ENCODE results near the gene RNU1-2. TPM values are rescaled to one million over a fixed set of nuclear protein-coding genes. Genes with fewer than 3 reads are reported as not detected.
"Not testable (repeated sequence)": the region's sequence is repeated elsewhere in the genome, so short reads cannot be mapped to it uniquely, and the experiment has no call there.

RNU1-2 gene
- total RNA-seq, 1 donor = not detected

- DNase-seq (ENCODE audit: low read depth) = no peak
- TF ChIP-seq CTCF (IDR thresholded peaks at IDR 0.05; ENCODE audit: insufficient read depth, low read depth, low read length) = no peak
- no peak overlapping the region for H3K4me3 ChIP-seq (ENCODE audit: low read depth, low read length)
Observed at GRCh38 chr1:16927711-16928485, 32.1 kb downstream of the RNU1-2 start.

GRCh38 chr1:16929146-16930041 lies 33.6 kb downstream of the RNU1-2 start:
- not testable (repeated sequence) for DNase-seq (ENCODE audit: low read depth); H3K4me3 ChIP-seq (ENCODE audit: low read depth, low read length)

- H3K4me3 ChIP-seq (ENCODE audit: low read depth, low read length); DNase-seq (ENCODE audit: low read depth): not testable (repeated sequence)
Observed at GRCh38 chr1:16931206-16931934, 35.6 kb downstream of the RNU1-2 start.

GRCh38 chr1:16933945-16934344 lies 38.2 kb downstream of the RNU1-2 start:
- H3K4me3 ChIP-seq (ENCODE audit: low read depth, low read length); DNase-seq (ENCODE audit: low read depth): not testable (repeated sequence)

- H3K4me3 ChIP-seq (ENCODE audit: low read depth, low read length); DNase-seq (ENCODE audit: low read depth): not testable (repeated sequence)
Observed at GRCh38 chr1:16936580-16936979, 40.8 kb downstream of the RNU1-2 start.

- DNase-seq (ENCODE audit: low read depth) = no peak
- peak overlapping the region; percentile 35 for H3K4me3 ChIP-seq (ENCODE audit: low read depth, low read length)
- TF ChIP-seq CTCF (IDR thresholded peaks at IDR 0.05; ENCODE audit: insufficient read depth, low read depth, low read length) = no peak
Observed at GRCh38 chr1:16938351-16939321, 42.9 kb downstream of the RNU1-2 start.

GRCh38 chr1:16939386-16940180 lies 43.8 kb downstream of the RNU1-2 start:
- peak overlapping the region; percentile 58 for H3K4me3 ChIP-seq (ENCODE audit: low read depth, low read length)

GRCh38 chr1:16944038-16944437 lies 48.3 kb downstream of the RNU1-2 start:
- DNase-seq (ENCODE audit: low read depth) = no peak
- no peak for TF ChIP-seq CTCF (IDR thresholded peaks at IDR 0.05; ENCODE audit: insufficient read depth, low read depth, low read length)

More at GRCh38 chr1:16939386-16940180, 43.8 kb downstream of the RNU1-2 start:
- DNase-seq (ENCODE audit: low read depth) = not testable (repeated sequence)

GRCh38 chr1:16945512-16945911 lies 49.7 kb downstream of the RNU1-2 start:
- DNase-seq (ENCODE audit: low read depth); H3K4me3 ChIP-seq (ENCODE audit: low read depth, low read length): not testable (repeated sequence)

More at GRCh38 chr1:16944038-16944437, 48.3 kb downstream of the RNU1-2 start:
- H3K4me3 ChIP-seq (ENCODE audit: low read depth, low read length) = no peak overlapping the region

All from fibroblast of villous mesenchyme (primary cell).